ENCODE measurements around the gene HPSE2. TPM values are rescaled to one million over a fixed set of nuclear protein-coding genes. Genes with fewer than 3 reads are reported as not detected.

HPSE2 gene
- total RNA-seq, 1 donor from 2014 or later, result not detected

GRCh38 chr10:98458809-98459784, 776.6 kb downstream of the HPSE2 start:
- no peaks in the 10 kb centered on the region for H3K36me3 Mint-ChIP-seq (ENCODE audit: low read depth, unreplicated experiment)
- H3K9me3 Mint-ChIP-seq (ENCODE audit: unreplicated experiment), result no peaks in the 10 kb centered on the region
- TF ChIP-seq CTCF (IDR thresholded peaks at IDR 0.05; ENCODE audit: unreplicated experiment), result no peak
- peaks cover 2% of the 10 kb centered on the region for H3K4me1 Mint-ChIP-seq (ENCODE audit: unreplicated experiment)
- no peak for DNase-seq (ENCODE audit: low spot score)
- H3K4me3 Mint-ChIP-seq (ENCODE audit: unreplicated experiment), result no peak overlapping the region
- peaks cover 5% of the 10 kb centered on the region for H3K27me3 Mint-ChIP-seq (ENCODE audit: unreplicated experiment)
- no peak overlapping the region for H3K27ac Mint-ChIP-seq (ENCODE audit: unreplicated experiment)

- TF ChIP-seq CTCF (IDR thresholded peaks at IDR 0.05; ENCODE audit: unreplicated experiment), result no peak
- peaks cover 2% of the 10 kb centered on the region for H3K27me3 Mint-ChIP-seq (ENCODE audit: unreplicated experiment)
- H3K27ac Mint-ChIP-seq (ENCODE audit: unreplicated experiment), result no peak overlapping the region
- H3K4me1 Mint-ChIP-seq (ENCODE audit: unreplicated experiment), result peaks cover 2% of the 10 kb centered on the region
- H3K9me3 Mint-ChIP-seq (ENCODE audit: unreplicated experiment), result no peaks in the 10 kb centered on the region
- H3K36me3 Mint-ChIP-seq (ENCODE audit: low read depth, unreplicated experiment), result no peaks in the 10 kb centered on the region
- no peak overlapping the region for H3K4me3 Mint-ChIP-seq (ENCODE audit: unreplicated experiment)
- DNase-seq (ENCODE audit: low spot score), result no peak
Observed at GRCh38 chr10:98457721-98458120, 777.9 kb downstream of the HPSE2 start.

DNA sequence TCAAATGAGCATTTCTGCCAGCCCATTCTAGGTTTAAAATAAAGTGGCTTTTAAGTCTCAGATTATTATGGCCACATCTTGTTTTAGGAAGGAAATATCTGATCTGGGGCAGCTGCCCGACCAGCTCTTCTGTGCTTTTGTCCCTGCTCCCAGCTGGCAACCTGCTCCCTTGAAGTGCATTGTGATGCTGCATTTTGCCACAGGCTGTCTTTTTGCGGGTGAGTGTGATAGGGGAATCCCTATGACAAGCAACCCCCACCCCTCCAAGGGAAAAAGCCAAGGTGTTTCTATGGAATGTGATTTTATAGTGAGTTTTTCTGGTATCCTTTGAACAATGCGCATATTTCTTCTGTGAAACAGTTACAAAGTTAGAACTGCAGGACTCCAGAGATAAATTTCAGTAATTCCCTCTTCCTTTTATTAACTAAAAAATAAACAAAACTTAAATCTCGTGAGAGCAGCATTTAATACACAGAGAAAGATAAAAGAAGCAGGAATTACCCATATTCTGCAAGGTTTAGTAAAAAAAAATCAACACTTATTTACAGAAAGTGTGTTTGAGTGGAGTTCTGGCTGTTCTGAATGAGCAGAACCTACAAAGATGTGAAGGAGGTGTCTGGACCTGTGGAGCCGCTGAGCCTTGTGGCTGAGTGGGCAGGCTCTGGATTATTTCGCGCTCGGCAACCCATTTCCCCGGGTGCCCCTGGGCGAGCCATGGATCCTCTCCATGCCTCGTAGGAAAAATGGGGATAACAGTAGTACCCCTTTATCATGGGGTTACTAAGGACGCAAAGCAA, 778.8 kb downstream of the HPSE2 start:
- Mint-ChIP-seq H3K36me3 (ENCODE audit: low read depth, unreplicated experiment) (no peaks in the 10 kb centered on the region), H3K9me3 (ENCODE audit: unreplicated experiment) (no peaks in the 10 kb centered on the region), H3K27ac (ENCODE audit: unreplicated experiment) (no peak overlapping the region), H3K4me3 (ENCODE audit: unreplicated experiment) (no peak overlapping the region), H3K4me1 (ENCODE audit: unreplicated experiment) (peaks cover 2% of the 10 kb centered on the region), H3K27me3 (ENCODE audit: unreplicated experiment) (no peaks in the 10 kb centered on the region)
- no peak for TF ChIP-seq CTCF (IDR thresholded peaks at IDR 0.05; ENCODE audit: unreplicated experiment)
- no peak for DNase-seq (ENCODE audit: low spot score)

DNA sequence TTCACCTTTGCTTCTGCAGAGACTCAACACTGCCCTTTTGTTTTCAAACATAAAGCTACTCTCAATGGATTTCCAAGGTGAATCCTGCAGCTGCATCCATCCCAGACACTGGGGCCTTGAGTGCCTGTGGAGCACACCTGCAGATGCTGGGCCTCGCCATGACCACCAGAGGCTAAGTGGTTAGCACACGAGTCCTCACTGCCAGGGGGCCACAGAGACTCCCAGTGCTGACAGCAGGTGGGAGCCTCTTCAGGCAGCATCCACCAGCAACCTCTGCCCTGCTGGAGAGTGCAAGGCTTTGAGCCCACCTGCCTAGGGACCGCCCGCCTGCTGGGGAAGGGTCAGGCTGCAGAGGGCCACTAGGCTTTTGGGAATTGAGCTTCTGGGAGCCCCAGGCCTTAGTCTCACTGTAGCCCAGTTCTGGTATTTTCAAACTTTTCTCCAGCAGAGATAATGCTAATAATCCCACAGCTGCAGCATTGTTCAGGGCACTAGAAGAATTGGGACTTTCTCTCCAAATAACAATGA, 779.5 kb downstream of the HPSE2 start:
- H3K27me3 Mint-ChIP-seq (ENCODE audit: unreplicated experiment), result no peaks in the 10 kb centered on the region
- peaks cover 2% of the 10 kb centered on the region for H3K4me1 Mint-ChIP-seq (ENCODE audit: unreplicated experiment)
- H3K4me3 Mint-ChIP-seq (ENCODE audit: unreplicated experiment), result no peak overlapping the region
- no peak for TF ChIP-seq CTCF (IDR thresholded peaks at IDR 0.05; ENCODE audit: unreplicated experiment)
- H3K9me3 Mint-ChIP-seq (ENCODE audit: unreplicated experiment), result no peaks in the 10 kb centered on the region
- H3K27ac Mint-ChIP-seq (ENCODE audit: unreplicated experiment), result no peak overlapping the region
- DNase-seq (ENCODE audit: low spot score), result no peak
- no peaks in the 10 kb centered on the region for H3K36me3 Mint-ChIP-seq (ENCODE audit: low read depth, unreplicated experiment)

All from endothelial cell (in vitro differentiated cells).